ENCODE data around the gene GDPD2. TPM values are rescaled to one million over a fixed set of nuclear protein-coding genes. Genes with fewer than 3 reads are reported as not detected.

The GDPD2 gene
- total RNA-seq, 1 donor from 2014 or later: 0.13 TPM

GRCh38 chrX:70466968-70467367 is 43.9 kb downstream of the GDPD2 start:
- no peaks in the 10 kb centered on the region for H3K9me3 Mint-ChIP-seq (ENCODE audit: unreplicated experiment)
- DNase-seq (ENCODE audit: low spot score): no peak
- no peak overlapping the region for H3K4me3 Mint-ChIP-seq (ENCODE audit: unreplicated experiment)
- TF ChIP-seq, protein P1, sequence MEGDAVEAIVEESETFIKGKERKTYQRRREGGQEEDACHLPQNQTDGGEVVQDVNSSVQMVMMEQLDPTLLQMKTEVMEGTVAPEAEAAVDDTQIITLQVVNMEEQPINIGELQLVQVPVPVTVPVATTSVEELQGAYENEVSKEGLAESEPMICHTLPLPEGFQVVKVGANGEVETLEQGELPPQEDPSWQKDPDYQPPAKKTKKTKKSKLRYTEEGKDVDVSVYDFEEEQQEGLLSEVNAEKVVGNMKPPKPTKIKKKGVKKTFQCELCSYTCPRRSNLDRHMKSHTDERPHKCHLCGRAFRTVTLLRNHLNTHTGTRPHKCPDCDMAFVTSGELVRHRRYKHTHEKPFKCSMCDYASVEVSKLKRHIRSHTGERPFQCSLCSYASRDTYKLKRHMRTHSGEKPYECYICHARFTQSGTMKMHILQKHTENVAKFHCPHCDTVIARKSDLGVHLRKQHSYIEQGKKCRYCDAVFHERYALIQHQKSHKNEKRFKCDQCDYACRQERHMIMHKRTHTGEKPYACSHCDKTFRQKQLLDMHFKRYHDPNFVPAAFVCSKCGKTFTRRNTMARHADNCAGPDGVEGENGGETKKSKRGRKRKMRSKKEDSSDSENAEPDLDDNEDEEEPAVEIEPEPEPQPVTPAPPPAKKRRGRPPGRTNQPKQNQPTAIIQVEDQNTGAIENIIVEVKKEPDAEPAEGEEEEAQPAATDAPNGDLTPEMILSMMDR (IDR thresholded peaks at IDR 0.05; ENCODE audit: unreplicated experiment): no peak
- peaks cover 5% of the 10 kb centered on the region for H3K4me1 Mint-ChIP-seq (ENCODE audit: unreplicated experiment)
- H3K27me3 Mint-ChIP-seq (ENCODE audit: unreplicated experiment): no peaks in the 10 kb centered on the region
- H3K27ac Mint-ChIP-seq (ENCODE audit: unreplicated experiment): no peak overlapping the region
- no peaks in the 10 kb centered on the region for H3K36me3 Mint-ChIP-seq (ENCODE audit: low read depth, unreplicated experiment)

GRCh38 chrX:70468709-70469108 is 45.6 kb downstream of the GDPD2 start:
- DNase-seq (ENCODE audit: low spot score): no peak
- H3K36me3 Mint-ChIP-seq (ENCODE audit: low read depth, unreplicated experiment): no peaks in the 10 kb centered on the region
- TF ChIP-seq, protein P1 (IDR thresholded peaks at IDR 0.05; ENCODE audit: unreplicated experiment): no peak
- H3K27ac Mint-ChIP-seq (ENCODE audit: unreplicated experiment): no peak overlapping the region
- H3K27me3 Mint-ChIP-seq (ENCODE audit: unreplicated experiment): no peaks in the 10 kb centered on the region
- peaks cover 6% of the 10 kb centered on the region for H3K4me1 Mint-ChIP-seq (ENCODE audit: unreplicated experiment)
- no peaks in the 10 kb centered on the region for H3K9me3 Mint-ChIP-seq (ENCODE audit: unreplicated experiment)
- no peak overlapping the region for H3K4me3 Mint-ChIP-seq (ENCODE audit: unreplicated experiment)

DNA sequence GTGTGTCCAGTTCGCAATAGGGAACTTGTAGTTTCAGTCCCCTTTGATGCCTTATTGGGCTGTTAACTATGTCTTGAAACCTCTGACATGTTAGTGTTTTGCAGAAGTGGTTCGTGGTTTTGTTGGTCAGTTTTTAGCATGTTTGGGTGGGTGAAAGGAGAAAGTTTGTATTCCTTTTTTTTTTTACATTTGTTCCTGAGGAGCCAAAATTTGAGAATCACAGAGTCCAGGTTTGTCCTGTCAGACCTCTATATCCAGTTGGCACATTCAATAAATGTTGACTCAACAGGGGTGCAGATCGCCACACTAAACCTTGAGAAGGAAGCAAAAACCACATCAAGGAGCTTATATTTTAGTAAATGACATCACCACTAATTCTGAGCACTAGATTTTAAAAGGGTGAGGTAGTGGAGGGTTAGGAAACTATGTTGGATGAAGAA is 47.8 kb downstream of the GDPD2 start:
- H3K27ac Mint-ChIP-seq (ENCODE audit: unreplicated experiment): no peak overlapping the region
- TF ChIP-seq, protein P1 (IDR thresholded peaks at IDR 0.05; ENCODE audit: unreplicated experiment): no peak
- H3K9me3 Mint-ChIP-seq (ENCODE audit: unreplicated experiment): no peaks in the 10 kb centered on the region
- H3K36me3 Mint-ChIP-seq (ENCODE audit: low read depth, unreplicated experiment): no peaks in the 10 kb centered on the region
- H3K4me3 Mint-ChIP-seq (ENCODE audit: unreplicated experiment): no peak overlapping the region
- no peaks in the 10 kb centered on the region for H3K27me3 Mint-ChIP-seq (ENCODE audit: unreplicated experiment)
- H3K4me1 Mint-ChIP-seq (ENCODE audit: unreplicated experiment): peaks cover 6% of the 10 kb centered on the region
- no peak for DNase-seq (ENCODE audit: low spot score)

- H3K27me3 Mint-ChIP-seq (ENCODE audit: unreplicated experiment): peaks cover 2% of the 10 kb centered on the region
- TF ChIP-seq, protein P1 (IDR thresholded peaks at IDR 0.05; ENCODE audit: unreplicated experiment): no peak
- no peak overlapping the region for H3K4me3 Mint-ChIP-seq (ENCODE audit: unreplicated experiment)
- no peak for DNase-seq (ENCODE audit: low spot score)
- no peaks in the 10 kb centered on the region for H3K9me3 Mint-ChIP-seq (ENCODE audit: unreplicated experiment)
- no peaks in the 10 kb centered on the region for H3K36me3 Mint-ChIP-seq (ENCODE audit: low read depth, unreplicated experiment)
- no peak overlapping the region for H3K27ac Mint-ChIP-seq (ENCODE audit: unreplicated experiment)
- H3K4me1 Mint-ChIP-seq (ENCODE audit: unreplicated experiment): peaks cover 45% of the 10 kb centered on the region
Measured at GRCh38 chrX:70476166-70476933, 53.2 kb downstream of the GDPD2 start.
